Measurements from ENCODE around the gene EIF3I.
A peak's percentile ranks its signal among the peaks of the same experiment; 100 is the strongest.

EIF3I gene

DNA sequence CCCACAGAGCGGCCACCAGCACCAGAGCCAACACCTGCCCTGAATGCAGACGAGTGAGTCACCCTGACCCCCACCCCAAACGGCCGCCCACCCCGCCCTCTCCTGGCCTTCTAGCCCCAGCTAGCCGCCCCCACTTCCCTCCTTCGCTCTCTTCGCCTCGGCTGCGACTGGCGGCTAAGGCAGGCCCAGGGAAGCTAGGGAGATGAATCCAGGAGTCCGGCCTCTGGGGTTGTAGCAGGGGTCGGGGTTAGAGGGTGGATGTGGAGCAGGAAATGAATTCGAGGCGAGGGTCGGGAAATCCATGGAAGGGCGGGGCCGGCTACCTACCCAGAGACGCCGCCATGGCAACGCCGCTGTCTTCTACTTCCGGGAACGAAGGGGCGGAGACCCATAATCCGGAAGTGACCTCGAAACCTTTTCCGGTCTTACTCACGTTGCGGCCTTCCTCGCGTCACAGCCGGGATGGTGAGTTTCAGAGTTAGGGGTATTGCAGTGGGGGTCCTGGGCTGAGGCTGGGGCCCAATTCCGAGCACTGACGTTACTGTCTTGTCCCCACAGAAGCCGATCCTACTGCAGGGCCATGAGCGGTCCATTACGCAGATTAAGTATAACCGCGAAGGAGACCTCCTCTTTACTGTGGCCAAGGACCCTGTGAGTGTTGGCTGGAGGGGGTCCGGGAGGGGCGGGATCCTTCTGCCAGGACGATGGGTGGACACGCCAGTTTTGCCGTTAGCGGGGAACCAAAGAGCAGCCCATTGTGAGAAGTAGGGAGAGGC is at the start of gene EIF3I, which contains the start of gene TMEM234 (continued):
- TF ChIP-seq KLF16 (tag by site-specific recombination; IDR thresholded peaks at IDR 0.05) (0 out of 2 replicates have a peak, but pooled peaks have one; percentile 40), ZIC2 (tag by site-specific recombination; IDR thresholded peaks at IDR 0.05) (no peak), ZNF521 (tag by site-specific recombination; IDR thresholded peaks at IDR 0.05) (no peak), ZNF26 (tag by site-specific recombination; IDR thresholded peaks at IDR 0.05) (no peak), ZNF211 (tag by site-specific recombination; IDR thresholded peaks at IDR 0.05; ENCODE audit: low read depth) (no peak), ZNF561 (tag by site-specific recombination; IDR thresholded peaks at IDR 0.05; ENCODE audit: borderline replicate concordance) (no peak; the same call in 1 of the 2 replicates), EGR2 (tag by site-specific recombination; IDR thresholded peaks at IDR 0.05; ENCODE audit: low read depth) (peak; percentile 81), HOXD13 (CRISPR knock-in tag; IDR thresholded peaks at IDR 0.05; ENCODE audit: borderline replicate concordance) (no peak), ZNF658 (tag by site-specific recombination; IDR thresholded peaks at IDR 0.05) (no peak), KLF8 (tag by site-specific recombination; IDR thresholded peaks at IDR 0.05) (peak; percentile 95; the same call in 1 of the 2 replicates), ZNF571 (tag by site-specific recombination; IDR thresholded peaks at IDR 0.05) (no peak), MEIS1 (CRISPR knock-in tag; IDR thresholded peaks at IDR 0.05; ENCODE audit: borderline replicate concordance) (no peak), GLI4 (tag by site-specific recombination; IDR thresholded peaks at IDR 0.05) (no peak), ZNF366 (tag by site-specific recombination; conservative IDR thresholded peaks at IDR 0.05) (no peak), OSR2 (tag by site-specific recombination; IDR thresholded peaks at IDR 0.05) (no peak), ZNF155 (tag by site-specific recombination; IDR thresholded peaks at IDR 0.05) (no peak), ZBTB1 (tag by site-specific recombination; IDR thresholded peaks at IDR 0.05) (no peak), PRDM10 (tag by site-specific recombination; IDR thresholded peaks at IDR 0.05) (peak; percentile 45; the same call in 1 of the 2 replicates), CTCF (tag by site-specific recombination; IDR thresholded peaks at IDR 0.05) (no peak), ZNF398 (tag by site-specific recombination; IDR thresholded peaks at IDR 0.05) (peak; percentile 21; the same call in 1 of the 2 replicates), PRDM1 (tag by site-specific recombination; IDR thresholded peaks at IDR 0.05) (no peak)
- TF ChIP-seq, protein P1, sequence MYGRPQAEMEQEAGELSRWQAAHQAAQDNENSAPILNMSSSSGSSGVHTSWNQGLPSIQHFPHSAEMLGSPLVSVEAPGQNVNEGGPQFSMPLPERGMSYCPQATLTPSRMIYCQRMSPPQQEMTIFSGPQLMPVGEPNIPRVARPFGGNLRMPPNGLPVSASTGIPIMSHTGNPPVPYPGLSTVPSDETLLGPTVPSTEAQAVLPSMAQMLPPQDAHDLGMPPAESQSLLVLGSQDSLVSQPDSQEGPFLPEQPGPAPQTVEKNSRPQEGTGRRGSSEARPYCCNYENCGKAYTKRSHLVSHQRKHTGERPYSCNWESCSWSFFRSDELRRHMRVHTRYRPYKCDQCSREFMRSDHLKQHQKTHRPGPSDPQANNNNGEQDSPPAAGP (tag by site-specific recombination; IDR thresholded peaks at IDR 0.05): peak; percentile 13; the same call in 1 of the 2 replicates
- TF ChIP-seq, protein P2, sequence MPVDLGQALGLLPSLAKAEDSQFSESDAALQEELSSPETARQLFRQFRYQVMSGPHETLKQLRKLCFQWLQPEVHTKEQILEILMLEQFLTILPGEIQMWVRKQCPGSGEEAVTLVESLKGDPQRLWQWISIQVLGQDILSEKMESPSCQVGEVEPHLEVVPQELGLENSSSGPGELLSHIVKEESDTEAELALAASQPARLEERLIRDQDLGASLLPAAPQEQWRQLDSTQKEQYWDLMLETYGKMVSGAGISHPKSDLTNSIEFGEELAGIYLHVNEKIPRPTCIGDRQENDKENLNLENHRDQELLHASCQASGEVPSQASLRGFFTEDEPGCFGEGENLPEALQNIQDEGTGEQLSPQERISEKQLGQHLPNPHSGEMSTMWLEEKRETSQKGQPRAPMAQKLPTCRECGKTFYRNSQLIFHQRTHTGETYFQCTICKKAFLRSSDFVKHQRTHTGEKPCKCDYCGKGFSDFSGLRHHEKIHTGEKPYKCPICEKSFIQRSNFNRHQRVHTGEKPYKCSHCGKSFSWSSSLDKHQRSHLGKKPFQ (tag by site-specific recombination; IDR thresholded peaks at IDR 0.05): no peak
- TF ChIP-seq, protein P3, sequence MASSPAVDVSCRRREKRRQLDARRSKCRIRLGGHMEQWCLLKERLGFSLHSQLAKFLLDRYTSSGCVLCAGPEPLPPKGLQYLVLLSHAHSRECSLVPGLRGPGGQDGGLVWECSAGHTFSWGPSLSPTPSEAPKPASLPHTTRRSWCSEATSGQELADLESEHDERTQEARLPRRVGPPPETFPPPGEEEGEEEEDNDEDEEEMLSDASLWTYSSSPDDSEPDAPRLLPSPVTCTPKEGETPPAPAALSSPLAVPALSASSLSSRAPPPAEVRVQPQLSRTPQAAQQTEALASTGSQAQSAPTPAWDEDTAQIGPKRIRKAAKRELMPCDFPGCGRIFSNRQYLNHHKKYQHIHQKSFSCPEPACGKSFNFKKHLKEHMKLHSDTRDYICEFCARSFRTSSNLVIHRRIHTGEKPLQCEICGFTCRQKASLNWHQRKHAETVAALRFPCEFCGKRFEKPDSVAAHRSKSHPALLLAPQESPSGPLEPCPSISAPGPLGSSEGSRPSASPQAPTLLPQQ (tag by site-specific recombination; IDR thresholded peaks at IDR 0.05): 0 out of 2 replicates have a peak, but pooled peaks have one; percentile 37

Data from HEK293 (cell line).